ENCODE results near the gene TACR1. TPM values are rescaled to one million over a fixed set of nuclear protein-coding genes. Genes with fewer than 3 reads are reported as not detected.

The TACR1 gene
- total RNA-seq, 6 donors from 2014 or later: 0.46 to 4.2 (median 1.5) TPM; not detected in 1

DNA sequence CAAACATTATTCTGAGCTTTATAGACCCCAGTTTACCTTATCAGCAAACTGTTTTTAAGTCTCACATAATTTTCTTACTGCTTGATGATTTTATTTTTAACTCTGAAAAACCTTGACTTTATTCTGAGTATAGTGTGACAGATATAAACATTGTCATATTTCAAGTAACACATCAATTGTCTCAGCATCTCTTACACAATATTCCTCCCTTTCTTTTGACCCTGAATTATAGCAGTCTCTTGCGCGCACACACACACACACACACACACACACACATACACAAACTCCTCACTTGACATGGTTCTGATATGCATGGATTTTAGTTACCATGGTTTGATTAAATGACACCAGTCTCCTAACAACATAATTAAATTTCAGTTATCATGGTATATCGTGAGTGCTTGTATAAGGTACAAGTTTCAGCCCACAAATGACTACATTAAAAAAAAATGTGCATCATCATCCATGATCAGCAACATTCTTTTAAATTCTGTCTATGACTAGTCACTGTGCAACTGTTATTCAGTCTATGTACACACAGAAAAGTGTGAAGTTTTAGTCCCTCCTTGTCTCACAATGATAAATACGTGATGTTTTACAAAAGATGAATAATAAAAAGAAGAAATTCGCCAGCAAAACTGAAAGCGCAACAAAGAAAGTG lies 39.5 kb upstream of the TACR1 start:
- ATAC-seq (ENCODE audit: low FRiP score in 2 of 2): no peak
- H3K36me3 ChIP-seq: no peaks in the 10 kb centered on the region
- no peak overlapping the region for H3K27ac ChIP-seq
- H3K27me3 ChIP-seq: no peaks in the 10 kb centered on the region
- H3K9me3 ChIP-seq: peaks cover 0 to 5% (median 0%) of the 10 kb centered on the region in 4 donors
- no peak overlapping the region for H3K4me3 ChIP-seq
- no peak for DNase-seq
- no peak for TF ChIP-seq POLR2AphosphoS5 (IDR thresholded peaks at IDR 0.05)
- TF ChIP-seq, protein P1, sequence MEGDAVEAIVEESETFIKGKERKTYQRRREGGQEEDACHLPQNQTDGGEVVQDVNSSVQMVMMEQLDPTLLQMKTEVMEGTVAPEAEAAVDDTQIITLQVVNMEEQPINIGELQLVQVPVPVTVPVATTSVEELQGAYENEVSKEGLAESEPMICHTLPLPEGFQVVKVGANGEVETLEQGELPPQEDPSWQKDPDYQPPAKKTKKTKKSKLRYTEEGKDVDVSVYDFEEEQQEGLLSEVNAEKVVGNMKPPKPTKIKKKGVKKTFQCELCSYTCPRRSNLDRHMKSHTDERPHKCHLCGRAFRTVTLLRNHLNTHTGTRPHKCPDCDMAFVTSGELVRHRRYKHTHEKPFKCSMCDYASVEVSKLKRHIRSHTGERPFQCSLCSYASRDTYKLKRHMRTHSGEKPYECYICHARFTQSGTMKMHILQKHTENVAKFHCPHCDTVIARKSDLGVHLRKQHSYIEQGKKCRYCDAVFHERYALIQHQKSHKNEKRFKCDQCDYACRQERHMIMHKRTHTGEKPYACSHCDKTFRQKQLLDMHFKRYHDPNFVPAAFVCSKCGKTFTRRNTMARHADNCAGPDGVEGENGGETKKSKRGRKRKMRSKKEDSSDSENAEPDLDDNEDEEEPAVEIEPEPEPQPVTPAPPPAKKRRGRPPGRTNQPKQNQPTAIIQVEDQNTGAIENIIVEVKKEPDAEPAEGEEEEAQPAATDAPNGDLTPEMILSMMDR (IDR thresholded peaks at IDR 0.05): no peak
- no peak for TF ChIP-seq POLR2A (IDR thresholded peaks at IDR 0.05)
- no peak for TF ChIP-seq EP300 (IDR thresholded peaks at IDR 0.05)
- no peaks in the 10 kb centered on the region for H3K4me1 ChIP-seq
- 66 to 80% methylated on average over 6 of the region's 6 CpGs for WGBS, 2 donors

DNA sequence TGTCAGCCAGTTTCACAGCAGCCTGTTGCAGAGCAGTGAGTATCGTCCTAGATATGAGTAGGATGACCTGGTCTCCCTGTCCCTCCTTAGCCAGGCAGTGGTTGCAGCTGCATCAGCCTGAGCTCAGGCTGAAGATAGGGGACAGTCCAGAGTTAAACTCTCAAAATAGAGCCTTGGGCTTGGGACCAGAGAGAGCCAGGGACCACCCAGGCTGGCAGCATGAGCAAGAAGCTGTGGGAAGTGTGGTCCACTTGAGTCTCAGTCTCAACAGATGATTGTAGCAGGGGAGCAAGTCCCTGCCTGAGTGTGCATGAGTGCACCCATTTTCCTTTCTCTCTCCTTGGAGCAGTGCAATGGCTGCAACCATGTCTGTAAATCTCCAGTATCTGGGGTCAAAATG lies 38.0 kb upstream of the TACR1 start:
- Histone ChIP-seq H3K27ac (no peak overlapping the region), H3K36me3 (no peaks in the 10 kb centered on the region), H3K4me3 (no peak overlapping the region), H3K27me3 (no peaks in the 10 kb centered on the region), H3K4me1 (no peaks in the 10 kb centered on the region), H3K9me3 (peaks cover 0 to 5% (median 0%) of the 10 kb centered on the region in 4 donors)
- ATAC-seq (ENCODE audit: low FRiP score in 2 of 2) (no peak), DNase-seq (no peak)
- TF ChIP-seq POLR2A (IDR thresholded peaks at IDR 0.05) (no peak), EP300 (IDR thresholded peaks at IDR 0.05) (no peak), POLR2AphosphoS5 (IDR thresholded peaks at IDR 0.05) (no peak)
- TF ChIP-seq, protein P1 (IDR thresholded peaks at IDR 0.05): no peak
- 90 to 95% methylated on average over 1 of the region's 1 CpG for WGBS, 2 donors

DNA sequence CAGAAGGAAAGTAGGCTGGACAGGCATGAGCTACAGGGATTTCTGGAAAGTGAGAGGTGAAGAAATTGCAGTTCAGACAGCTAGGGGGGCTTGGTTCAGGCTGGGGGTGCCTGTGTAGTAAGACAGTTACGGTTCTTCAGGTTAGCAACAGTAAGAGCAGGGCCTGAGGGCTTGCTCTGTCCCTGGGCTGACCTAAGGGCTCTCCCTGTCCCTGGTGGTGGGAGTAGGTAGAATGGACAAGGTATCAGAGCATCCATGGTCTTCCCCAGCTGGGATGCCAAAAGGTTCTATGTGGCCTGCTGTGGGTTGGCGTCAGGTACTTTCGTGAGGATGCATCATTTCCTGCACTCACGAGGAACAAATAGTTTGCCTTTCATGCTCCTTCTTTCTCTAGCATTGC lies 34.6 kb upstream of the TACR1 start:
- Histone ChIP-seq H3K4me1 (no peaks in the 10 kb centered on the region), H3K4me3 (no peak overlapping the region), H3K36me3 (no peaks in the 10 kb centered on the region), H3K27ac (no peak overlapping the region), H3K9me3 (no peaks in the 10 kb centered on the region), H3K27me3 (no peaks in the 10 kb centered on the region)
- DNase-seq: no peak
- TF ChIP-seq, protein P1 (IDR thresholded peaks at IDR 0.05): no peak
- TF ChIP-seq POLR2A (IDR thresholded peaks at IDR 0.05): no peak
- TF ChIP-seq EP300 (IDR thresholded peaks at IDR 0.05): no peak
- no peak for TF ChIP-seq POLR2AphosphoS5 (IDR thresholded peaks at IDR 0.05)
- WGBS, 2 donors: 86 to 91% methylated on average over 4 of the region's 4 CpGs
- no peak for ATAC-seq (ENCODE audit: low FRiP score in 2 of 2)

DNA sequence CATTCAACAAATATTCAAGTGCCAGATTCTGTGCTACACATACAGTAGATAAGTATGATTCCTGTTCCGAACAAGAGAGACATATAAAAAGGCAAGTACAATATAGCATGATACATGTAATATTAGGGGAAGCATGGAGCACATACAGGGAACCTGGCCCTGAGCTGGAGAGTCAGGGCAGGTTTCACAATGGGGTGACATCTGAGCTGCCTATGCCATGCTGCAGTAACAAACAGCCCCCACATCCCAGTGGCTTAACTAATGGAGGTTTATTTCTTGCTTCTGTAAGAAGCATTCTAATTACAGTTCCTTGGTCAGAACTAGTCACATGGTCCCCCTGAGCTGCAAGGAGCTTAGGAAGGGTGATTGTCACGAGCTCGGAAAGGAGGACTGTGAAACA lies 27.3 kb upstream of the TACR1 start:
- Histone ChIP-seq H3K27ac (no peak overlapping the region), H3K9me3 (no peaks in the 10 kb centered on the region), H3K4me1 (no peaks in the 10 kb centered on the region), H3K27me3 (no peaks in the 10 kb centered on the region), H3K4me3 (no peak overlapping the region), H3K36me3 (no peaks in the 10 kb centered on the region)
- 83 to 92% methylated on average over 3 of the region's 3 CpGs for WGBS, 2 donors
- no peak for TF ChIP-seq POLR2A (IDR thresholded peaks at IDR 0.05)
- TF ChIP-seq, protein P1 (IDR thresholded peaks at IDR 0.05): no peak
- TF ChIP-seq POLR2AphosphoS5 (IDR thresholded peaks at IDR 0.05): no peak
- no peak for TF ChIP-seq EP300 (IDR thresholded peaks at IDR 0.05)
- no peak for DNase-seq
- ATAC-seq (ENCODE audit: low FRiP score in 2 of 2): no peak

DNA sequence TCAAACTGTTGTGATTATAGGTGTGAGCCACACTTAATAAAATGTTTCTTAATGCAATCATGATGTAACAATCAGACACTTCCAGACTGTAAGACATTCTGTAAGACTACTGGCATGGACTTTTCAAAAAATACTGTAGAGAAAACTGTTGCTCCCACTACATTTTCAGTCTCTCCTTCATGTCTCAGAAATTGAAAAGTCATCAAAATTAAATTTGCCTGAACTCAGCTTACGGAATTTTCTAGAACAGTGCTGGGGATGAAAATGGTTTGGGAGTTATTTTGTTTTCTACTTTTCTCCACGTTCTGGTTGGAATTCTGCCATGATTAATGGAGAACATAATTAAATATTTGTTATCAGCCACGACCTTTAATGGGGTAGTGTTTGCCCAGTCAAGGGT lies 26.8 kb upstream of the TACR1 start:
- Histone ChIP-seq H3K36me3 (no peaks in the 10 kb centered on the region), H3K4me1 (no peaks in the 10 kb centered on the region), H3K27ac (no peak overlapping the region), H3K9me3 (no peaks in the 10 kb centered on the region), H3K27me3 (no peaks in the 10 kb centered on the region), H3K4me3 (no peak overlapping the region)
- ATAC-seq (ENCODE audit: low FRiP score in 2 of 2) (no peak), DNase-seq (no peak)
- no peak for TF ChIP-seq EP300 (IDR thresholded peaks at IDR 0.05)
- TF ChIP-seq POLR2AphosphoS5 (IDR thresholded peaks at IDR 0.05): no peak
- TF ChIP-seq, protein P1 (IDR thresholded peaks at IDR 0.05): no peak
- no peak for TF ChIP-seq POLR2A (IDR thresholded peaks at IDR 0.05)
- WGBS, 2 donors: 43 to 45% methylated on average over 3 of the region's 3 CpGs
